ENCODE data around the gene ULK2.
"Not testable (repeated sequence)": the region's sequence is repeated elsewhere in the genome, so short reads cannot be mapped to it uniquely, and the experiment has no call there.

ULK2 gene

DNA sequence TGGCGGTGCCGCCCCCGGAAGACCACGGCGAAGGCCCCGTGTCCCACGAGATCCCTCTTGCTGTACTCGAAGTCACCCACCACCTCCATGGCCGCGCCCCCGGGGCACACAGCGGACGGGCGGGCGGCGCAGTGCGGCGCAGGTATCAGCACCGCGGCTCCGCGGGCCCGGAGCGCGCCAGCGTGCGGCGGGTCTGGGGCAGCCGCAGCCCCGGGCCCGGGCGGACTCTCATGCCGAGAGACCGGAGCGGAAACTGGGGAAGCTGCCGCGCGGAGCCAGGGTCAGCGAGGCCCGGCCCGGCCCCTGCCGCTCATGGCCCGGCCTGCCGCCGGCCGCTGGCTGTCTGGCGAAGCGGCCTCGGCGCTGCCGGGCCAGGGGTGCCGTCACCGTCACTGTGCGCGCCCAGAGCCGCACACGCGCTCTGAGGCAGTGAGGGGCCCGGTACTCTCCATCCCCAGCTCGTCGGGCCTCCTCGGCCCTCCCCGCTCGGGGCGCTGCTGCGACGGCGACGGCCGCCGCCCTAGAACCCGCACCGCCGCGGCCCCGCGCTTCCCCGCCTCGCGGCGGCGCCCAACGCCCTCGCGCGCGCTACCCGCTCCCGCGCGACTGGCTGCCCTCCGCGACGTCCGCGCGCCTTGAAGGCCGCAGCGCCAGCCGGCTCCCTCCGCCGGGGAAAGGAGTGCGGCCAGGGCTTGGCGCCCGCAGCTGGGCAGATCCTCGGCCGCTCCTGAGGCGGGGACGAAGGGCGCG lies at the start of gene ULK2:
TSS of gene ULK2 (minus strand) at position 608 of the 750 bp plus-strand sequence. CDS start at position 89, 519 bp downstream.
- DNase-seq (ENCODE audit: low read depth in 3 of 3), result peak in 2 of 3 donors; percentile 21 to 33

DNA sequence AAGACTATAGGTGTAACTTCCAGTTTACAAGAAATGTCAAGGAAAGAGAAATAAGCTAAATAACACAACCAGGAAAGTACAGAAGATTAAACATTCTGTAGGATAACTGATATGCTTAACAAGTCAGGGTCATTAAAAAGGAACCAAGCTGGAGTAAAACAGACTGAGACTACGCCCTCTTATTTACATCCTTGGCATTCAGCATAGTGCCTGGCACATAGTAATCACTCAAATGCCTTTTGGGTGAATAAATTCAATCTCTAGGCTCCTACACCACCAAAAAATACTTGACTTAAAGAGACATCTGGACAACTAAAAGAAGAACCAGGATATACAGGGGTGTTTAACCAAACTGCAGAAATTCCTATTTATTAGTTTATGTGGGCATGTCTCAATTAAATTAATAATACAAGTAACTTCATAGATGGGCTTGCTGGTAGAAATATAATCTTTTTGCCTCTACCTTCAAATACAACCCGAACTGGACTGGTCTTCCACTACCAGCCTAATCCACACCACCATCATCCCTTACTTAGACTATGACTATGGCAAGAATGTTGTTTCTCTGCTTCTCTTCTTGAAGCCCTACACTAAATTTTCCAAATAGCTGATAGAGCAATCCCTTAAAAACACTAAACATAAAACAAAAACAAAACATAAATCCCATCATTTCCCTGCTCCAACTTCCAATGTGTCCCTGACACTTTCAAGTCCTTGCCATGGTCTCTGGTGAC lies 47.7 kb upstream of the ULK2 start:
- no peak for DNase-seq (ENCODE audit: low read depth in 3 of 3)

DNA sequence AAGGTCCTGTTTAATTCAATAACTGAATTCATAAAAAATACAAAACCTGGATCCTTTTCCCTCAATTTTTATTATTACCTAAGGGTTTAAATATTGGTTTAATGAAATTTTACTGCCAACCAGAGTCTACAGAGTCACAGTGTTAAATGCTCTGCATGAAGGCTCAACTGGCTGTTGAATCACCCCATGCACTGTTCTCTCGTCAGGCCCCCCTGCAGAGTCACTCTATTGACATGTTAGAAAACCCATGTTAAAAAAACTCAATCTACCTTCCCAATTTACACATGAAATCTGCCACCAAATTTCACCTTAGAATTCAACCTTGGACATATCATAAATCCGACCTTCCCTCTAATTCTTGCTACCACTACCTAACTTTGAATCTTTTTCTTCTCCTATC lies 43.3 kb upstream of the ULK2 start:
- DNase-seq (ENCODE audit: low read depth in 3 of 3), result no peak

DNA sequence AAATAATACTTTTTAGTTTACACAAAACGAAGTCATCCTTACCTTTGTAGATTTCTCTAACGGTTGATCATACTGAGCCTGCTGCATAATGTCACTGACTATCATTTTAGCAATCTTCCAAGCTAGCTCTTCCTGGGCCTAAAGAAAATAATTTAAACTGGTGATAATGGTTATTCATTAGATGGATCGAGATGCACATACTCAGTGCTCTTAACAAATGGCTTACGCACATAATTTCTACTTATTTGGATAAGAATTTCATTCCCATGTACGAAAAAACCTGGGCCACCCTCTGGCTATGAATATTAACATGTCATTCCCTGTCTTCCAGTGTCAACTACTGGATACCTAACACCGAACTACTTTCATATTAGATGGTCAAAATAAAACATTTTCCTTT lies 41.4 kb upstream of the ULK2 start:
- DNase-seq (ENCODE audit: low read depth in 3 of 3), result no peak

DNA sequence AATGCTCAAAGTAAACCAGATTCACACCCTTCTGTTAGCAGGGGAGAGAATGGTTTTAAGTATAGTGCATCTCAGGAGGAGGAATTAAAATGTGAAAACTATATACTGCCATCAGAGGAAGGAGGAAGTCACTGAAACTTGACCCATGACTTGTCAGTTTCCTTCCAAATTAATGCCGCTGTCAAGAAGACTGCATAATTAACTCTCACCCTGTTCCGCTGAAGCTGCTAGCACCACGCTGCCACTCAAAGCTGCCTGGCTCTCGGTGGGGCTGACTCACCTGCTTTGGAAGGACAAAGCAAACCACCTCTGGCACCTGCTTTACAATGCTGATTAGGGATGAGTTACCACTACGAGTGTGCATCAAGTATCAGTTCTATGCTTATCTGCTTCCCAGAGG lies 37.8 kb upstream of the ULK2 start:
- no peak for DNase-seq (ENCODE audit: low read depth in 3 of 3)

DNA sequence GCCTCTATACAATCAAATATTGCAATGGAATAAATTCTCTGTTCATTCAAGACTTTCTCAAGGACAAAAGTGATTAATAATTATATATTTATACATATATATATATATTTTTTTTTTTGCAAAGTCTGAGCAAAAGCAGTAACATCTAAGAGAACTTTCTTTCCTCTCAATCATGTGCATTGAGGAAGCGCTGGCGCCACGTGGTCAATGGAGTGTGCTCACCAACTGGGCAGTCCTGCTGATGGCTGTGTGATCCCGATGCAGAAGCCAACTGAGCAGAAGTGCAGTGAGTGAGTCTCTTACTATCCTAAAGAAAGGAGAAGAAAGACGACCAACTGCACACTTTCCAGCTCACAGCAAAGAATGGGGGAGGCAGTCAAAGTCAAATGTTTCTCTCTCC lies 37.2 kb upstream of the ULK2 start:
- no peak for DNase-seq (ENCODE audit: low read depth in 3 of 3)

DNA sequence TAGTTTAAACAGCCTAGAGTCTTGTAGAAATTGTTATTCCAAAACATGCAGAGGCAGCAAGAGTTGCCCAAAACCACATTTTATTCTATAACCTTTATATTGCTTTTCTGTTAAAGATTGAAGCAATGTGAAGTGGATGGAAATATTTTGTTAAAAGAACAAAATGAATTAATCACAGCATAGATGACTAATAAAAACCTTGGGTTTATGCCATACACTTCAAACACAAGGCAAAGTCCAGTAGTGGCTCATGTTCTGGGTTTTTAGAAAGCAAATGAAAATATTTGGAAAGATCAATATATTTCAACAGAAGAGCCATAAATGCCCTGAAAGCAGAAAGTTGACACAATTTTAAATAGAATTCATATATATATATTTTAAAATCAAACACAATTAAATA lies 36.7 kb upstream of the ULK2 start:
- DNase-seq (ENCODE audit: low read depth in 3 of 3), result no peak

DNA sequence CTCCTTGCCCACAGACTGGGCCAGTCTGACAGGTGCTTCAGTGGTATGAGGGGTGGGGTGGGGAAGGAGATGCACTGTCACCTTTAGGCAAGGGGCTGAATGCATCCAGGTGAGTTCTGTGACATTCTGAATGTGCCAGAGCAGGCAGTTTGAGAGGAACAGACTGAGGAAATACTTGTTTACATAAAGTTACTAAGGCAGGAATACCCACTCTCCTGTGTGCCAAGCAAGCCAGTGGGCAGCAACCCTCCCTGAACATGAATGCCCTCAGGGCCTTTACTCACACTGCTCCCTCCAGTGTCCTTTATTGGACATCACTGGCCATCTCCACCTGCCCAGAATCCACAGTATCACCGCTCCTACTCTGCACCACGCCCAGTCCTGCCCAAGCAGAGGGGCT lies 33.1 kb upstream of the ULK2 start:
- no peak for DNase-seq (ENCODE audit: low read depth in 3 of 3)

DNA sequence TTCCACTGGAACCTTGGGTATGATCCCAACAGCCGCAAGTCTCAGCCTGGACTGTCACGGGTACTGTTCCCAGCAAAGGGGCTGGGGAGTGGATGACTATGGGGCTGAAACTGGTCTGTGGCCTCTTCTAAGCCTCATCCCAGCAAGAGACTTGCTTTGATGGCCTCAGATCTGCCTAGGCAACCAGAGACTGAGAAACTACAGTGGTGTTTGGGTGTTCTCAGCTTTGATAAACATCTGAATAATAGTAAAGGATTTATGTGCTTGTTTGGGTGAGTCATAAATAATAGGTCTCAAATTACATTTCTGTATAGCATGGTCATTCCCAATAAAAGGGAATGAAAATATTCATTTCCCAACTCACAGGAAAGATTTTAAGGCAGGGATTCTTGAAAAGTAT lies 30.2 kb upstream of the ULK2 start:
- no peak for DNase-seq (ENCODE audit: low read depth in 3 of 3)

DNA sequence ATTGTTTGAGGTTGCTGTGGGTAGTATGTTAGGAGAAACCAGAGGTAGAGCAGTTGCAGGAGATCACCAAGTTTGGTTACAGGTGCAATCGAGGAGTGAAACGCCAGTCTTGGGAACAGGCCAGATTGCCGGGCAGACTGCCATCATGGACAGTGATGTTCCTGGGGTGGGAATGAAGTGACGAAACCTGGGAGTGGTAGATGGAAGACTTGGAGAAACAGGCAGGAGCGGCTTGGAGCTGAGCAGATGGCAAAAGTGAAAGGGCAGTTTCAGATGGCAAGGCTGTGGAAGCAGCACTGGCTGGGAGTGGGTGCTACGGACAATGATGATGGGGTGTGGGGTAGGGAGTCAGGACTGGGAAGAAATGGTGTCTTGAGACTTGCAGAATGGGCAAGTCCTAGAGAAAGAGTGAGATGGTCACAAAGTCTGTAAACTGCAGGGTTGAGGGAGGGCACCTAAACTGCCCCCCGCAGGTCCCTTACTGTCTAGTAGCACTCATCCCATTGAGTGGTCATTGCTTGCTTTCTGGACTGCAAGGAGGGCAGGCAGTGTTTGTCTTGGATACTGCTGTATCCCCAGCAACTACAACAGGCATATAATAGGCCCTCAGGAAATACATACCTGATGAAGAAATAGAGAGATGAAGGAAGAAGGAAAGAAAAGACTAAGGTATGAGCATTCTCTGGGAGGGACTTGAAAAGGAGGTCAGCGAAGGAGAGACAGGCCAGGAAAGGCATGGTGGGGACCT lies 29.5 kb upstream of the ULK2 start:
- no peak for DNase-seq (ENCODE audit: low read depth in 3 of 3)

DNA sequence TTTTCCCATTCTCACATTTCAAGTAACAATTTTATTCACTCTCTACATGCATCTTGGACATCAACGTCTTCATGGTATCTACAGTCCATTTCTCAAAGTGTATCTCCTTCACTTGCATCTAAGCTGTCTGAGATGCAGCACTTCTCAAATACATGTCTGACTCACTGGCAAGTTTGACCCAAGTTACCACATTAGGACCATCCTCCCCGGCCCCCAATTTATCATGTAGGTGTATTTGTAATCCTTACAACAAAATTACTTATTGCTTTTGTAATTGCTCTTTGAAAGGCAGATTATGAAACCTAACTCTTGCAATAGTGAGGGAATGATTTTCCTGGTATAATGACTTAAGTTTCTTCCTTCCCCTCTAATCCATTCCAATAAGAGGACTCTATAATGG lies 28.9 kb upstream of the ULK2 start:
- DNase-seq (ENCODE audit: low read depth in 3 of 3), result no peak

DNA sequence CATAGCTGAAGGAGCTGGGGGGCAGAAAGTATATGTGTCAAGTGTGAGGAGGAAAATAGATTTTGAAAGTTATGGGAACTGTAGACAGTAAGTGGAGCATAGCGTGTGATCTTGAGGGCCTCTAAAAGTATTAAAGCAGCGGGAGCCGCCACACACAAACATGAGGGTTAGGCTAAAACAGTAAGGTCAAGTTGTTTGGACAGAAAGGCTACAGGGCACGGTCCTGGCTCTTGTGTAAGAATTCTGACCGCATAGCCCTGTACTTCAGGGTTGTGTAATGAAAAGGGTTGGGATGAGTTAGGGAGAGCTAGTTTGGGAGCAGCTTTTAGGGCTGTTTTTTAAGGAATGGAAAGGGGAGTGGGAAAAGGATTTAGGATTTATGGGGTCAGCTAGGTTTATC lies 22.8 kb upstream of the ULK2 start:
- DNase-seq (ENCODE audit: low read depth in 3 of 3), result not testable (repeated sequence)

DNA sequence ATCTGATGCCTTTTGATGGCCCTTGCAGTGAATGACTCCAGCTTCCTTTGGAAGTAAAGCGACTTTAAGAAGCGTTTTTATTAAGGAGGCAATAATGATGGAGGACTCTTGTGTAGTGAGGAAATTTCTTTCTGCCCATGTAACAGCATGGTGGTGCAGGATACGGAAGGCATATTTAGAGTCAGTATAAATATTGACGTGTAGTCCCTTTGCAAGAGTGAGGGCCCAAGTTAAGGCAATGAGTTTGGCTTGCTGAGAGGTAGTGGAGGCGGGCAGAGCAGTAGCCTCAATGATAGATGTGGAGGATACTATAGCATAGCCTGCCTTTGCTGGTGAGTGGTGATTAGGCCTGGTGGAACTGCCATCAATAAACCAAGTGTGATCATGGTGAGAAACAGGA lies 22.3 kb upstream of the ULK2 start:
- not testable (repeated sequence) for DNase-seq (ENCODE audit: low read depth in 3 of 3)

DNA sequence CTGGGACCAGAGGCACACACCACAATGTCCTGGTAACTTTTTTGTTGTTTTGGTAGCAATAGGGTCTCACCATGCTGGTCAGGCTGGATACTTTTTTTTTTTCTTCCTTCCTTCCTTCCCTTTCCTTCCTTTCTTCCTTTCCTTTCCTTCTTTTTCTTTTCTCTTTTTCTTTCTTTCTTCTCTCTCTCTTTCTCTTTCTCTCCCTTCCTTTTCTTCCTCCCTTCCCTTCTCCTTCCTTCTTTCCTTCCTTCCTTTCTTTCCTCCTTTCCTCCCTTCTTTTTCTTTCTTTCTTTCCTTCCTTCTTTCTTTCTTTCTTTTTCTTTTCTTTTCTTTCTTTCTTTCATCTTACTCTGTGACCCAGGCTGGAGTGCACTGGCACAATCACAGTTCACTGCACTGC lies 18.4 kb upstream of the ULK2 start:
- no peak for DNase-seq (ENCODE audit: low read depth in 3 of 3)

DNA sequence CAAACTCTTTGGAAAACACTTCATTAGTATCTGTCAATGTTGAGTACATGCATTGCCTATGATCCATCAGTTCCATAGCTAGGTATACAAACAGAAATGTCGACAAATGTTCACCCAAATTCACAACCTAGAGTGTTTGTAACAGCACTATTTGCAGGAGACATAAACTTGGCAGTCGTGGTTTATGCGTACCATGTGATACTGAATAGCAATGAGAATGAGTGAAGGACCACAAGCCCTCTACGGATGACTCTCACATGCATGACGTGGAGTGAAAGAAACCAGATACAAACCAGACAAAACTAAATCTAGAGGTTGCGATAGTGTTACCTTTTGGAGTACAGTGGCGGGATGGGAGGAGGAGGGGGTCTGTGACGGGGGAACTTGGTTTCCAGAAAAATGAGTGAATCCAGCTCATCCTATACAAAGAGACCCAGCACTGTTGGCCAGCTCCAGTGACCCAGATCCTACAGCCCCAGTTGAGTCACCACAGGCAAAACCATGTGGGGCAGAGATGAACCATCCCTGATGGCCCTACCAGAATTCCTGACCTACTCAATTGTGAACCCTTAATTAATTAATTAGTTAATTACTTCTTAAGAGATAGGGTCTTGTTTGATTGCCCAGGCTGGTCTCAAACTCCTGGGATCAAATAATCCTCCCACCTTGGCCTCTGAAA lies 15.9 kb upstream of the ULK2 start:
- DNase-seq (ENCODE audit: low read depth in 3 of 3), result no peak

DNA sequence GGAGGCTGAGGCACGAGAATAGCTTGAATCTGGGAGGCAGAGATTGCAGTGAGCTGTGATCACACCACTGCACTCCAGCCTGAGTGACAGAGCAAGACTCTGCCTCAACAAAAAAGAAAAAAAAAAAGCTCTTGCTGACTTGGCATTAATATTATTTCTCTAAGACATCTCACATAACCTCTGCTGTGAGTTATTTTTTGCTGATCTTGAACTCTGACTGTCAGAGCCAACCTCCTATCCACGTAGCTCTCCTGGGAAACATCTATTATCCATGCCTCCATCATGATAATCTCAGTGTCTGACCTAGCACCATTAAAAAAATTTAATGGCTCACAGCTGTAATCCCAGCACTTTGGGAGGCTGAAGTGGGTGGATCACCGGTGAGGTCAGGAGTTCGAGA lies 12.7 kb upstream of the ULK2 start:
- no peak for DNase-seq (ENCODE audit: low read depth in 3 of 3)

DNA sequence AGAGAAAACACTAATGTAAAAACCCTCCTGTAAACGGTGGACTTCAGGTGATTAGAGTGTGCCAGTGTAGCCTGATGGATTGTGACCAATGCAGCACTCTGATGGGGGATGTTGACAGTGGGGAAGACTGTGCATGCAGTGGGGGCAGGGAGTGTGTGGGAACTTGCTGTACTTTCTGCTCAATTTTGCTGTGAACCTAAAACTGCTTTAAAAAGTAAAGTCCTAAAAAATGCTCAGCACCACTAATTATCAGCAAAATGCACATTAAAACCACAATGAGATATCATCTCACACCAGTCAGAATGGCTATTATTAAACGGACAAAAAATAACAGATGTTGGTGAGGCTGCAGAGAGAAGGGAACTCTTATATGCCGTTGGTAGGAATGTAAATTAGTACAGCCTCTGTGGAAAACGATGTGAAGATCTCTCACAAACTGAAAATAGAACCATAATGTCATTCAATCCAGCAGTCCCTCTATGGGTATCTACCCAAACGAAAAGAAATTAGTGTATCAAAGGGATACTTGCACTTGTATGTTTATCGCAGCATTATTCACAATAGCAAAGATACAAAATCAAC lies 9.7 kb upstream of the ULK2 start:
- DNase-seq (ENCODE audit: low read depth in 3 of 3), result no peak

DNA sequence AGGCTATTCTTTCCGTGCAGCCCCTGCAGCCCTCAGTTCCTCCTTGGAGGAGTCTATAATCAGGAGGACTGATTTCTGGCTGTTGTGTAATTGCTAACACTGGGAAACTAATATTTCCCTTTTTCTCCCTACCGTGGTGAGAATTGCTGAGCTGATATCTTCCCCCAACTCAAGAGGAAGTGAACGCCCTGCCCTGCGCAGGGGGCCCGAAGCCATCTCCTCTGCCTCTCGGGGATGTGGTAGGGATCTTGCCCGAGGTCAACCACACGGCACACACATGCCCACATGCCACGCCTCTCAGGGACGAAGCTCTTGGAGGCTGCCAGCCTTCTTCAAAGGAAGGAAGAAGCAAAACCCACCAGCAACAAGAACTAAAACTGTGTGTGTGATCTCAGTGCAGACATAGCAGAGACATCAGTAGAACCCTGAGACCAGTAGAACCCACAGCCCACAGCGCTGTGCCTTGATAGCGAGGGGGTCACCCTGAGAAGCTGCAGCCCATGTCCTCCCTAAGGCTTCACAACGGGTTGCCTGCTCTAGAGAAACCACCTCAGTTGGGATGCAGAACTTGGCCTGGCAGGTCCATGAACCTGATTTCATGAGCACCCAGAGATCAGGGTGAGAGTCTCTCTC lies 8.9 kb upstream of the ULK2 start:
- peak in 1 of 3 donors; percentile 1 for DNase-seq (ENCODE audit: low read depth in 3 of 3)

DNA sequence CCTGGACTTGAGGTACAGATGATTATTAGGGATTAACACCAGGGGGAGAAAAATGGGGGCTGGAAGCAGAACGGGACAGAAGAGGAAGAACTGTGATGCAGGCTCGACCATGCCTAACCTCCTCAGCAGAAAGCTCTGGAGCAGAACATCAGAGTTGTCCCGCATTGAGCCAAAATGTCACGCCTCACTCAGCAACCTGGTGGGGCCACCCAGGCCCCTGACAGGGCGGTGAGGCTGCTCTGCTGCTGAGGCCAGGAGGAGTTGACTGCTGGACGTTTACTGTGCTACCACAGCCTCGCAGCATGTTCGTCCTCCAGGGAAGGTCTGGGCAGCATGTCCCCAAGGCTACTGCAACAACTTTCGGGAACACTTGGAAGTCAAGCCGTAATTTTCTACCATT lies 6.5 kb upstream of the ULK2 start:
- no peak for DNase-seq (ENCODE audit: low read depth in 3 of 3)

DNA sequence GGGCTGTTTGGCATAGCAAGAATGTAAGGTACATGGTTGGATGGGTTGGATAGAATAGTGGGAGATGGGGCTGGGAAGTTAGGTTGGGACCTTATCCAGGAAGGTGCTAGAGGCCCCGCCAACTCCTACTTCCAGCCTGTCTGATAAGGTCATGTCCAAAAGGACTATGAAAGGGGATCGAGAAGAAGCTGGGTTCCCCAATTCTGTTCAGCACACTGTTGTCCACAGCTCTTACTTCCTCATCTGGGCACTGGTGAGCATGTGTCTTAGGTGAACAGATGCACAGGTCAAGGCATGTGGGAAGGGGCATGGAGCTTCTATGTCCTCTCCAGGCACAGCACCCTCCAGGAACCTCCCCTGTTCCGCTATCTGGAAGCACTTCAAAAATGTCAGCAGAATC lies 5.6 kb upstream of the ULK2 start:
- DNase-seq (ENCODE audit: low read depth in 3 of 3), result no peak

DNA sequence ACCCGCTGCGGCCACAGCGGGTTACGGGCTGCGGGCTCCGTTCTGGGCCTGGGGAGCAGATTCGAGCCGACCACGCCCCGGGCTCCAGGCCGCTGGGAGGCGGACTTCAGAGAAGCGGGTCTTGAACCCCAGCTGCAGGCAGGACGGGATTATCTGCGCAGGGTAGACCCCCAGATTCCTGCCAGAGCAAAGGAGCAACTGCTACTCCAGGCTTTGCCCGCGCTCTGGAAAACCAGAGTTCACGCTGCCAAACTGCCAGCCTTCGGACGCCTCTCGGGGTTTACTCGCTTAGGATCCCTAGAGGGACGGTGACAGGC lies 301 bp upstream of the ULK2 start:
- DNase-seq (ENCODE audit: low read depth in 3 of 3), result no peak

DNA sequence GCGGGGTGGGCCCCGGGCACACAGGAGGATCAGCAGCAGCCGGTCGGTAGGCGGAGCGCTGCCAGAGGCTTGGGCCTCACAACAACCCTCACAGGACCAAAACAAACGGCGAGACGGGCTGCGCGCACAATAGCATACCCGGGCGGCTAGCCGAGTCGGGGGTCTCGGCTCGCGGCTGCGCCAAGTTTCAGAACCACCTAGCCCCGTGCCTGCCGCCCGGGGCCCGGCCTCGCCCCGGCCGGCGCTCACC lies 732 bp downstream of the ULK2 start:
- DNase-seq (ENCODE audit: low read depth in 3 of 3), result peak in 2 of 3 donors; percentile 12 to 39
